ENCODE data around the gene CNTN4. TPM values are rescaled to one million over a fixed set of nuclear protein-coding genes. Genes with fewer than 3 reads are reported as not detected.

Gene CNTN4
- total RNA-seq, 4 donors from 2014 or later: 47.7 to 106 (median 83.3) TPM

DNA sequence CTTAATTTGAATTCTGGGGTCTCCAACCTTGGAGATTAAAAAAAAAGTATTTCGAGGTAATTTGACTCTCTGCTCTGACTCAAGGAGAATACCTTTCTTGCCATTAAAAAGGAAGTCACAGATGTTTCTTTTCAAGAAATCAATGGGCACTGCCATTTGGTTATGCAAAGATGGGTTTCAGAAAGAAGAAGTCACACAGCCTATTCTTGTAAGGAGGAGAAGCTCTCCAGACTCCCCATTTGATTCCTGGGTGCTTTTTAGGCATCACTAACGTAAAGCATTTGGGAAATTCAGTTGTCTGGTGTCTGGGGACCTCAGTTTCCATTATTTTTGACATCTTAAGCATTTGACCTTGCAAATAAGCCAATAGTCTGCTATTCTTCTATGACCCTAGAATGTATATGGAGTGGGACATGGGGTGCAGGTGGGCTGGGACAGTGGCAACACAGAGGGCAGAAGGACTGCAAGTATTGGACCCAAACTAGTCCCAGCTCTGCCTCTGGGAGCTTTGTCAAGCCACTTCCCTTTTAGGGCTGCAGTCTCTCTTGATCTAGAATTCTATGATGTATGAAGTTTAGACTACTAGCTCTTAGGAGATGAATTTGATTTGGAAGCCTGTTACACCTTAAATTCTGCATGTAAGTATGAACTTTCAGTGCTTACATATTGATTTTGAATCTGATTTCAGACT lies 983.7 kb downstream of the CNTN4 start:
- Histone ChIP-seq H3K4me1 (no peaks in the 10 kb centered on the region), H3K9me3 (no peaks in the 10 kb centered on the region), H3K36me3 (no peaks in the 10 kb centered on the region), H3K4me3 (no peak overlapping the region), H3K27ac (no peak overlapping the region), H3K27me3 (no peaks in the 10 kb centered on the region)
- no peak for DNase-seq (ENCODE audit: low spot score in 2 of 2)
- TF ChIP-seq EP300 (IDR thresholded peaks at IDR 0.05): no peak
- TF ChIP-seq, protein P1, sequence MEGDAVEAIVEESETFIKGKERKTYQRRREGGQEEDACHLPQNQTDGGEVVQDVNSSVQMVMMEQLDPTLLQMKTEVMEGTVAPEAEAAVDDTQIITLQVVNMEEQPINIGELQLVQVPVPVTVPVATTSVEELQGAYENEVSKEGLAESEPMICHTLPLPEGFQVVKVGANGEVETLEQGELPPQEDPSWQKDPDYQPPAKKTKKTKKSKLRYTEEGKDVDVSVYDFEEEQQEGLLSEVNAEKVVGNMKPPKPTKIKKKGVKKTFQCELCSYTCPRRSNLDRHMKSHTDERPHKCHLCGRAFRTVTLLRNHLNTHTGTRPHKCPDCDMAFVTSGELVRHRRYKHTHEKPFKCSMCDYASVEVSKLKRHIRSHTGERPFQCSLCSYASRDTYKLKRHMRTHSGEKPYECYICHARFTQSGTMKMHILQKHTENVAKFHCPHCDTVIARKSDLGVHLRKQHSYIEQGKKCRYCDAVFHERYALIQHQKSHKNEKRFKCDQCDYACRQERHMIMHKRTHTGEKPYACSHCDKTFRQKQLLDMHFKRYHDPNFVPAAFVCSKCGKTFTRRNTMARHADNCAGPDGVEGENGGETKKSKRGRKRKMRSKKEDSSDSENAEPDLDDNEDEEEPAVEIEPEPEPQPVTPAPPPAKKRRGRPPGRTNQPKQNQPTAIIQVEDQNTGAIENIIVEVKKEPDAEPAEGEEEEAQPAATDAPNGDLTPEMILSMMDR (IDR thresholded peaks at IDR 0.05): no peak
- no peak for TF ChIP-seq POLR2A (IDR thresholded peaks at IDR 0.05)
- WGBS, 2 donors: 80 to 84% methylated on average over 2 of the region's 2 CpGs

DNA sequence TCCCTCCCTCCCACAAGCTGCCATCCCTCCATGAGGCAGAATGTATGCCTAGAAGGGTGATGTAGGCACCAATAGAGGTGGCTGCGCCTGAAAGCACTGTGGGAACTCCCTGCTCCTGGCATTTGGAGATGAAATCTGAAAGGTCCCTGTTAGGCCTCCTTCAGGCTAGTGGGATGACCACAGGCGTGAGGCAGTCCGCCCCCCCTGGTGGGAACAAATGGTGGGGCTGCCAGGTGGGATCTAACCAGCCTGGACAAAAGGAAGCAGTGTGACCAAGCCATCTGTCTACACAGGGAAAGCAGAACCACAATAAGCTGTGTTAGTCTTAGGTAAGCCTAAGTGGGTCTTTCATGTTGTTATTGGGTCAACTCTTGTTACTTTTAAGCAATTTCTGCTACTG lies 986.2 kb downstream of the CNTN4 start:
- no peak for DNase-seq (ENCODE audit: low spot score in 2 of 2)
- Histone ChIP-seq H3K9me3 (no peaks in the 10 kb centered on the region), H3K27me3 (no peaks in the 10 kb centered on the region), H3K4me1 (no peaks in the 10 kb centered on the region), H3K27ac (no peak overlapping the region), H3K36me3 (no peaks in the 10 kb centered on the region), H3K4me3 (no peak overlapping the region)
- TF ChIP-seq EP300 (IDR thresholded peaks at IDR 0.05): no peak
- TF ChIP-seq, protein P1 (IDR thresholded peaks at IDR 0.05): no peak
- no peak for TF ChIP-seq POLR2A (IDR thresholded peaks at IDR 0.05)
- 89 to 96% methylated on average over 3 of the region's 3 CpGs for WGBS, 2 donors

DNA sequence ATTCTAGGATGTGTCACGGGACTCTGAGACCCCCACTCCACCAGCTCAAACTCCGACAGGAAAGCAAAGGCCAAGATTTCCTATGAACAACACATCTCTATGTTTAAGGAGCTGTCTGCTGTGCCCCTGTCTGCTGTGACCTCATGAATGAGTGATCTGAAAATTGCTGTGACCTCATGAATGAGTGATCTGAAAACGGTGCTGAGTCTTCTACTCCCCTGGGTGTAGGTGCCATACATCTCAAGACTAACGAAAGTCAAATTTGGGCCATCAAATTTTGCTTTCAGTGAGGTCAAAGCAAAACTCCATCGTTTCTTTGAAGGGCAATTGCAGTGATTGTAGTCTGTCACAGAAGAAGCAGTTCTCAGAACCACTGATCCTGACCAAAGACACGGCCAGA lies 987.1 kb downstream of the CNTN4 start:
- no peaks in the 10 kb centered on the region for H3K9me3 ChIP-seq
- H3K27ac ChIP-seq: no peak overlapping the region
- TF ChIP-seq, protein P1 (IDR thresholded peaks at IDR 0.05): no peak
- TF ChIP-seq EP300 (IDR thresholded peaks at IDR 0.05) (no peak), POLR2A (IDR thresholded peaks at IDR 0.05) (no peak)
- no peaks in the 10 kb centered on the region for H3K36me3 ChIP-seq
- no peaks in the 10 kb centered on the region for H3K27me3 ChIP-seq
- H3K4me1 ChIP-seq: no peaks in the 10 kb centered on the region
- H3K4me3 ChIP-seq: no peak overlapping the region
- DNase-seq (ENCODE audit: low spot score in 2 of 2): no peak
- 82 to 84% methylated on average over 6 of the region's 6 CpGs for WGBS, 2 donors

DNA sequence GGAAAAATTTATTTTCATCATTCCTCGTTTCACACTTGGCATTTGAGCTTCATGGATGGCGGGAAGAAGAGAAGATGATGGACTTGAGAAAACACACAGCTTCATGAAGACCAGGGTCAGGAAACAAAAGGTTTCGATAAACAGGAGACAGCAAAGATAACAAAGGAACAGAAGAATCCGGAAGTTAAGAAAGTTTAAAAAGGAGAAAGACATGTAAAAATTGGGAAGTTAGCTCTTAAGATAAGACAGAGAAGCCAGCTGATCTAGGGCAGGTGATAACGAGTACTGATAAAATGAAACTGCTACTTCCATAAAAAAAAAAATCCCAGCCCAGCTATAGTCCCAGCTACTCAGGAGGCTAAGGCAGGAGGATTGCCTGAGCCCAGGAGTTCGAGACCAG lies 987.6 kb downstream of the CNTN4 start:
- H3K36me3 ChIP-seq: no peaks in the 10 kb centered on the region
- WGBS, 2 donors: 85 to 88% methylated on average over 6 of the region's 6 CpGs
- no peaks in the 10 kb centered on the region for H3K4me1 ChIP-seq
- H3K4me3 ChIP-seq: no peak overlapping the region
- no peaks in the 10 kb centered on the region for H3K9me3 ChIP-seq
- no peak for DNase-seq (ENCODE audit: low spot score in 2 of 2)
- no peak for TF ChIP-seq EP300 (IDR thresholded peaks at IDR 0.05)
- TF ChIP-seq, protein P1 (IDR thresholded peaks at IDR 0.05): no peak
- TF ChIP-seq POLR2A (IDR thresholded peaks at IDR 0.05): no peak
- no peak overlapping the region for H3K27ac ChIP-seq
- H3K27me3 ChIP-seq: no peaks in the 10 kb centered on the region

DNA sequence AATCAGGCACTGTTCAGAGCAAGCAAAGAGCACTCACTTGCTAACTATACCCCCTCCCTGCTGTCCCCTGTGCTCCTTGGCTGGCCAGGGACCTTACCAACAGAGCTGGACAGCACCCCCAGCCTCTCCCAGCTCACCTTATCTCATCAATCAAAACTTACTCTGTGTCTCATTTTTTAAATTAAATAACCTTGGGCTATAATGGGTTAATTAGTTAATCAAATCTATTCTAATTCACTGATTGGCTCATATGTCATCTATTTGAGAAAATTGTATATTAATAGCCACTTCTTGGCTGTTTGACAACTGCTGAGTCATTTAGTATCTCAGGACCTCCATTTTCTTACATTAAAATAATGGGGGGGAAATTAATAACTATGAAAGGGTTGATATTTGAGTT lies 988.6 kb downstream of the CNTN4 start:
- Histone ChIP-seq H3K4me3 (no peak overlapping the region), H3K9me3 (no peaks in the 10 kb centered on the region), H3K4me1 (no peaks in the 10 kb centered on the region), H3K36me3 (no peaks in the 10 kb centered on the region), H3K27ac (no peak overlapping the region), H3K27me3 (no peaks in the 10 kb centered on the region)
- no peak for DNase-seq (ENCODE audit: low spot score in 2 of 2)
- TF ChIP-seq POLR2A (IDR thresholded peaks at IDR 0.05) (no peak), EP300 (IDR thresholded peaks at IDR 0.05) (no peak)
- TF ChIP-seq, protein P1 (IDR thresholded peaks at IDR 0.05): no peak

All from tibial nerve (tissue), 4 donors.